ENCODE measurements around the gene VPS37C. TPM values are rescaled to one million over a fixed set of nuclear protein-coding genes. Genes with fewer than 3 reads are reported as not detected.

The VPS37C gene
- total RNA-seq, 1 donor: 15.5 TPM

DNA sequence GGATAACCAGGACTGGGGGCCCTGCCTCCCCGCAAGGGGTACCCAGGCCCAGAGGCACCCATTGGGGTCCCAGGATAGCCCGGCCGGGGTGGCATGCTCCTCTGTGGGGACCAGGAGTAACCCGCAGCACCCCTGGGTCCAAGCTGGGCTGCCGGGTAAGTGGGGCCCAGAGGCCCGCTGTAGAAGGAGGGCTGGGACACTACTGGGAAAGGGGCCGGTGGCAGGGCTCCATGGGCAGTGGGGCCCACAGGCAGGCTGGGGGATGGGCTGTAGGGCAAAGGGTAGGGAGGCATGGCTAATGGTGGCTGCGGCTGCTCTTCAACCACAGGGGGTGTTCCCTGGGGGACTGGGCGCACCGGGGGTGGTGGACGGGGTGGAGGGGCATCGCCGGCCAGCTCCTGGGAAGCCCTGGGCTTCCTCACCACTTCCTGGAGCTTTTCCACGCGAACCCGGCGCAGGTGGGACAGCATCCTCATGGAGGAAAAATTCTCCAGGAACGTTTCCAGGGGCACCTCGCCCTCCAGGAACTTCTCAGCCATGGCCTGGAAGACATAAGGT, 29.1 kb downstream of the VPS37C start:
- H3K4me3 ChIP-seq (ENCODE audit: low read depth, low read length): no peak overlapping the region
- DNase-seq (ENCODE audit: low read depth): no peak
- TF ChIP-seq, protein P1, sequence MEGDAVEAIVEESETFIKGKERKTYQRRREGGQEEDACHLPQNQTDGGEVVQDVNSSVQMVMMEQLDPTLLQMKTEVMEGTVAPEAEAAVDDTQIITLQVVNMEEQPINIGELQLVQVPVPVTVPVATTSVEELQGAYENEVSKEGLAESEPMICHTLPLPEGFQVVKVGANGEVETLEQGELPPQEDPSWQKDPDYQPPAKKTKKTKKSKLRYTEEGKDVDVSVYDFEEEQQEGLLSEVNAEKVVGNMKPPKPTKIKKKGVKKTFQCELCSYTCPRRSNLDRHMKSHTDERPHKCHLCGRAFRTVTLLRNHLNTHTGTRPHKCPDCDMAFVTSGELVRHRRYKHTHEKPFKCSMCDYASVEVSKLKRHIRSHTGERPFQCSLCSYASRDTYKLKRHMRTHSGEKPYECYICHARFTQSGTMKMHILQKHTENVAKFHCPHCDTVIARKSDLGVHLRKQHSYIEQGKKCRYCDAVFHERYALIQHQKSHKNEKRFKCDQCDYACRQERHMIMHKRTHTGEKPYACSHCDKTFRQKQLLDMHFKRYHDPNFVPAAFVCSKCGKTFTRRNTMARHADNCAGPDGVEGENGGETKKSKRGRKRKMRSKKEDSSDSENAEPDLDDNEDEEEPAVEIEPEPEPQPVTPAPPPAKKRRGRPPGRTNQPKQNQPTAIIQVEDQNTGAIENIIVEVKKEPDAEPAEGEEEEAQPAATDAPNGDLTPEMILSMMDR (IDR thresholded peaks at IDR 0.05; ENCODE audit: insufficient read depth, low read depth, low read length): no peak

GRCh38 chr11:61131586-61131985, 29.6 kb downstream of the VPS37C start:
- H3K4me3 ChIP-seq (ENCODE audit: low read depth, low read length): no peak overlapping the region
- TF ChIP-seq, protein P1 (IDR thresholded peaks at IDR 0.05; ENCODE audit: insufficient read depth, low read depth, low read length): no peak
- no peak for DNase-seq (ENCODE audit: low read depth)

DNA sequence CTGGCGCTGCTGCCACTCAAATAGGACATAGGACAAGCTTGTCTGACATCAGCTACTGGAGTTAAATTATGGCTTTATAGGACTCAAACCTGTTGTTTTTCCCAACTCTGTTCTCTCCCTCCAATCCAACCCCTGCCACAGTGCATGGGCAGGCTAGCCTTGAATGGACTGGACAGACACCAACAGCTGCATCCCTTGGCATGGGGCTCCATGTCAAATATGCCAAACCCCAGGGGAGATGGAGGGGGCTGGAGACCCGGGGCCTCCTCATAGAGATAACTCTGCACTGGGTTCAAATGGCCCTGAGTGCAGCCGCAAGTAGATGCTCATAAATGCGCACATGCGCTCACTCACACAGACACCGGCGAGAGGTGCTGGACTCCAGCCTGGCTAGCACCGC, 30.0 kb downstream of the VPS37C start:
- TF ChIP-seq, protein P1 (IDR thresholded peaks at IDR 0.05; ENCODE audit: insufficient read depth, low read depth, low read length): no peak
- DNase-seq (ENCODE audit: low read depth): no peak
- no peak overlapping the region for H3K4me3 ChIP-seq (ENCODE audit: low read depth, low read length)

- peak overlapping the region; percentile 42 for H3K4me3 ChIP-seq (ENCODE audit: low read depth, low read length)
- TF ChIP-seq, protein P1 (IDR thresholded peaks at IDR 0.05; ENCODE audit: insufficient read depth, low read depth, low read length): peak; percentile 100
- peak; percentile 92 for DNase-seq (ENCODE audit: low read depth)
Observed at GRCh38 chr11:61129639-61130523, 31.3 kb downstream of the VPS37C start.

GRCh38 chr11:61128947-61129638, 32.1 kb downstream of the VPS37C start:
- H3K4me3 ChIP-seq (ENCODE audit: low read depth, low read length): no peak overlapping the region
- no peak for DNase-seq (ENCODE audit: low read depth)
- TF ChIP-seq, protein P1 (IDR thresholded peaks at IDR 0.05; ENCODE audit: insufficient read depth, low read depth, low read length): no peak

DNA sequence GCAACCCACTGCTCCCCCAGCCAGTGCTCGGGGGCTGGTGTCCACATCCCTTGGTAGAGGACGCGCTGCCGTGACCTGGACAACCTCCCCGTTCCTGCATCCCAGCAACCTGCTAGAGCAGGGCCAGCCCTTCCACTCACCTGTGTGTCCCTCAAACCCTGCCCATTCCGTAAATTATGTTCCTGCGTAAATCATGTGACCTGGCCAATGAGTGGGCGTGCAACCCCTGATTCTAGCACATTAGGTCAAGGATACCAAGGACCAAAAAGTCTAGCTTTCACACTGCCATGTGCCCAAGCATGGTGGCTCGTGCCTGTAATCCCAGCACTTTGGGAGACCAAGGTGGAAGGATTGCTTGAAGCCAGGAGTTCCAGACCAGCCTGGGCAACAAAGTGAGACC, 33.2 kb downstream of the VPS37C start:
- H3K4me3 ChIP-seq (ENCODE audit: low read depth, low read length): no peak overlapping the region
- TF ChIP-seq, protein P1 (IDR thresholded peaks at IDR 0.05; ENCODE audit: insufficient read depth, low read depth, low read length): no peak
- no peak for DNase-seq (ENCODE audit: low read depth)
